IMR-90 (cell line): Measurements from ENCODE around the gene IFTAP. TPM values are rescaled to one million over a fixed set of nuclear protein-coding genes. Genes with fewer than 3 reads are reported as not detected.

Source experiments
- ATAC-seq: fragments of 200-7000 bp; cut with Tn5 transposase; 2 replicates; pipeline ENCODE4 v1.9.1; 2020; ENCODE audit warnings: low read depth, mild to moderate bottlenecking, moderate library complexity
- BruUV-seq: library from RNA; stranded (reverse); fragments of 400-500 nt; replicated peaks from 2 replicates; lab custom pipeline; 2021; lab: Mats Ljungman, UMichigan
- CTCF ChIA-PET: fragments of 300-600 bp; formaldehyde crosslinking; extraction: SDS; loops from one replicate; lab custom pipeline; 2021; ENCODE audit warnings: antibody characterized with exemption; lab: Yijun Ruan, JAX
- POLR2A ChIA-PET: fragments of 300-600 bp; sonication (Branson Sonifier 250); formaldehyde crosslinking; loops from one replicate; lab custom pipeline; 2022; ENCODE audit warnings: antibody characterized with exemption; ENCODE audit not compliant: unreplicated experiment; lab: Charles Lee
- DNase-seq: peaks from one replicate; pipeline ENCODE4 v3.0.0; 2013
- H2AFZ ChIP-seq: replicated peaks from 2 replicates; pipeline ENCODE3; 2013; ENCODE audit warnings: low read length, mild to moderate bottlenecking; ENCODE audit not compliant: poor library complexity
- H2AK5ac ChIP-seq: 2 replicates; pipeline ENCODE4 v1.6.1; 2013; ENCODE audit warnings: low read depth, low read length, inconsistent platforms
- H2AK9ac ChIP-seq: replicated peaks from 2 replicates; pipeline ENCODE3; 2013; ENCODE audit warnings: mild to moderate bottlenecking, low read depth, low read length, moderate library complexity; ENCODE audit not compliant: poor library complexity
- H2BK120ac ChIP-seq: 2 replicates; pipeline ENCODE4 v1.6.1; 2013; ENCODE audit warnings: low read depth, low read length, inconsistent platforms
- H2BK15ac ChIP-seq: 3 replicates; pipeline ENCODE4 v1.6.1; 2013; ENCODE audit warnings: low read depth, low read length, inconsistent platforms
- H2BK20ac ChIP-seq: 2 replicates; pipeline ENCODE4 v1.6.1; 2013; ENCODE audit warnings: low read depth, mild to moderate bottlenecking, inconsistent platforms, low read length, moderate library complexity
- H2BK5ac ChIP-seq: 2 replicates; pipeline ENCODE4 v1.6.1; 2013; ENCODE audit warnings: mild to moderate bottlenecking, low read depth, low read length, inconsistent platforms; ENCODE audit not compliant: poor library complexity, severe bottlenecking
- H3K14ac ChIP-seq: replicated peaks from 2 replicates; pipeline ENCODE4 v1.6.1; 2013; ENCODE audit warnings: low read depth, low read length, inconsistent platforms
- H3K18ac ChIP-seq: 2 replicates; pipeline ENCODE4 v1.6.1; 2013; ENCODE audit warnings: low read depth, low read length, control low read depth
- H3K23ac ChIP-seq: 2 replicates; pipeline ENCODE4 v1.6.1; 2013; ENCODE audit warnings: low read depth, low read length, inconsistent platforms
- H3K27ac ChIP-seq: 2 replicates; pipeline ENCODE4 v1.5.1; 2013; ENCODE audit warnings: mild to moderate bottlenecking, control low read depth, low read length; ENCODE audit not compliant: insufficient read depth
- H3K27me3 ChIP-seq: 2 replicates; pipeline ENCODE4 v1.6.1; 2013; ENCODE audit warnings: low read length; ENCODE audit not compliant: control insufficient read depth, insufficient read depth
- H3K36me3 ChIP-seq: 2 replicates; pipeline ENCODE4 v1.6.1; 2013; ENCODE audit warnings: low read length, mixed read lengths; ENCODE audit not compliant: control insufficient read depth, insufficient read depth
- H3K4ac ChIP-seq: 2 replicates; pipeline ENCODE4 v1.6.1; 2013; ENCODE audit warnings: low read depth, low read length, inconsistent platforms
- H3K4me1 ChIP-seq: 2 replicates; pipeline ENCODE4 v1.6.1; 2013; ENCODE audit warnings: low read length, mixed read lengths; ENCODE audit not compliant: control insufficient read depth, insufficient read depth
- H3K4me2 ChIP-seq: 2 replicates; pipeline ENCODE4 v1.6.1; 2013; ENCODE audit warnings: low read depth, mild to moderate bottlenecking, control low read depth, low read length, moderate library complexity
- H3K4me3 ChIP-seq: 2 replicates; pipeline ENCODE4 v1.5.1; 2013; ENCODE audit warnings: low read depth, mild to moderate bottlenecking, control low read depth, low read length, moderate library complexity; ENCODE audit not compliant: insufficient read depth
- H3K56ac ChIP-seq: 2 replicates; pipeline ENCODE4 v1.6.1; 2013; ENCODE audit warnings: low read length, inconsistent platforms; ENCODE audit not compliant: insufficient read depth; ENCODE audit errors: extremely low read depth
- H3K79me1 ChIP-seq, 2 experiments: 2 replicates each; pipeline ENCODE4 v1.6.1; 2013; ENCODE audit warnings: low read length in 2 of 2, inconsistent platforms in 1 of 2, low read depth in 1 of 2
- H3K9ac ChIP-seq: 2 replicates; pipeline ENCODE4 v1.6.1; 2013; ENCODE audit warnings: low read depth, low read length, control low read depth
- H3K9me1 ChIP-seq: 2 replicates; pipeline ENCODE4 v1.6.1; 2013; ENCODE audit warnings: low read length, inconsistent platforms; ENCODE audit not compliant: insufficient read depth
- H3K9me3 ChIP-seq: 2 replicates; pipeline ENCODE4 v1.6.1; 2013; ENCODE audit warnings: low read length; ENCODE audit not compliant: control insufficient read depth, insufficient read depth
- H4K20me1 ChIP-seq: 2 replicates; pipeline ENCODE4 v1.6.1; 2013; ENCODE audit warnings: low read length, inconsistent platforms; ENCODE audit not compliant: insufficient read depth
- H4K5ac ChIP-seq: 2 replicates; pipeline ENCODE4 v1.6.1; 2013; ENCODE audit warnings: mild to moderate bottlenecking, low read depth, low read length, control low read depth
- H4K8ac ChIP-seq, 2 experiments: 2 replicates each; pipeline ENCODE4 v1.6.1; 2013; ENCODE audit warnings: low read depth in 2 of 2, low read length in 2 of 2, control low read depth in 1 of 2, inconsistent platforms in 1 of 2
- H4K91ac ChIP-seq: 2 replicates; pipeline ENCODE4 v1.6.1; 2013; ENCODE audit warnings: low read depth, low read length, inconsistent platforms; ENCODE audit not compliant: insufficient read depth
- BHLHE40 ChIP-seq: fragments of 150-350 bp; IDR thresholded peaks from 2 replicates; pipeline ENCODE4 v1.6.1; 2016; ENCODE audit warnings: mild to moderate bottlenecking, low read depth, low read length
- CEBPB ChIP-seq: IDR thresholded peaks from 2 replicates; pipeline ENCODE4 v1.6.1; 2012; ENCODE audit warnings: low read depth, low read length, improper control_type of control experiment
- CHD1 ChIP-seq: IDR thresholded peaks from 2 replicates; pipeline ENCODE4 v1.6.1; 2012; ENCODE audit warnings: low read depth, low read length, improper control_type of control experiment
- CTCF ChIP-seq: conservative IDR thresholded peaks from 2 replicates; pipeline ENCODE4 v1.5.1; 2012; ENCODE audit warnings: mild to moderate bottlenecking, low read depth, low read length, improper control_type of control experiment
- FOS ChIP-seq: fragments of 150-350 bp; IDR thresholded peaks from 2 replicates; pipeline ENCODE4 v1.6.1; 2016; ENCODE audit warnings: low read depth, low read length
- MAFK ChIP-seq: IDR thresholded peaks from 2 replicates; pipeline ENCODE4 v1.6.1; 2012; ENCODE audit warnings: low read depth, low read length, improper control_type of control experiment
- MAZ ChIP-seq: IDR thresholded peaks from 2 replicates; pipeline ENCODE4 v1.6.1; 2012; ENCODE audit warnings: low read depth, mild to moderate bottlenecking, low read length, improper control_type of control experiment, moderate library complexity, borderline replicate concordance
- MXI1 ChIP-seq: IDR thresholded peaks from 2 replicates; pipeline ENCODE4 v1.6.1; 2012; ENCODE audit warnings: low read depth, mild to moderate bottlenecking, low read length, moderate library complexity, borderline replicate concordance
- NFE2L2 ChIP-seq: fragments of 150-350 bp; IDR thresholded peaks from 2 replicates; pipeline ENCODE4 v1.6.1; 2016; ENCODE audit warnings: low read depth, mild to moderate bottlenecking, low read length
- POLR2A ChIP-seq: IDR thresholded peaks from 2 replicates; pipeline ENCODE4 v1.6.1; 2012; ENCODE audit warnings: mild to moderate bottlenecking, low read depth, low read length
- RAD21 ChIP-seq: IDR thresholded peaks from 2 replicates; pipeline ENCODE4 v1.6.1; 2012; ENCODE audit warnings: low read length, improper control_type of control experiment
- RCOR1 ChIP-seq: IDR thresholded peaks from 2 replicates; pipeline ENCODE4 v1.6.1; 2012; ENCODE audit warnings: mild to moderate bottlenecking, low read length, improper control_type of control experiment; ENCODE audit not compliant: insufficient replicate concordance
- RFX5 ChIP-seq: IDR thresholded peaks from 2 replicates; pipeline ENCODE4 v1.8.0; 2012; ENCODE audit warnings: low read depth, mild to moderate bottlenecking, low read length, moderate library complexity
- SMC3 ChIP-seq: fragments of 150-350 bp; IDR thresholded peaks from 2 replicates; pipeline ENCODE4 v1.6.1; 2016; ENCODE audit warnings: low read depth, mild to moderate bottlenecking, antibody characterized with exemption, low read length, moderate library complexity
- USF2 ChIP-seq: fragments of 150-350 bp; IDR thresholded peaks from 2 replicates; pipeline ENCODE4 v1.6.1; 2017; ENCODE audit warnings: mild to moderate bottlenecking, antibody characterized with exemption, low read length, low read depth
- WGBS, 2 experiments: methylation state at CpG; one replicate each; pipeline versions ENCODE4 v1.1.5 to v1.1.7; 2013; ENCODE audit warnings: missing lambda C conversion rate in 2 of 2; ENCODE audit not compliant: insufficient read length in 1 of 2; ENCODE audit errors: extremely low coverage in 2 of 2; 5-methylcytosine and 5-hydroxymethylcytosine counted together
- dilution Hi-C: fragments of 300-500 bp; cut with HindIII; formaldehyde crosslinking; loops from one replicate; pipeline ENCODE4 v1.14.3; 2018; ENCODE audit warnings: low sequenced_read_pairs; ENCODE audit not compliant: unreplicated experiment
- in situ Hi-C: fragments of 300-500 bp; cut with MboI; formaldehyde crosslinking; loops from 3 replicates; pipeline ENCODE4 v1.14.3; 2019; ENCODE audit warnings: low sequenced_read_pairs, inconsistent platforms, mixed read lengths
- intact Hi-C: fragments of 100-400 bp; cut with micrococcal nuclease; formaldehyde crosslinking; loops from 2 replicates; pipeline ENCODE4 v1.10.0; 2022
- polyA plus RNA-seq, 3 experiments: library from polyadenylated mRNA; depleted of rRNA; stranded (reverse); fragments of >200 nt; gene quantifications; 2 replicates each; pipeline ENCODE4 v1.2.3, GENCODE V29; 2012; ENCODE audit warnings: low replicate concordance in 1 of 3
- total RNA-seq: library from RNA; depleted of rRNA; stranded (reverse); fragments of >200 nt; gene quantifications from 2 replicates; pipeline ENCODE4 v1.2.3, GENCODE V29; 2012
- TF ChIP-seq, protein P1 (sequence below): fragments of 150-350 bp; IDR thresholded peaks from 2 replicates; pipeline ENCODE4 v1.6.1; 2016; ENCODE audit warnings: low read depth, mild to moderate bottlenecking, low read length, moderate library complexity, borderline replicate concordance

The IFTAP gene
- total and polyA plus RNA-seq, 2 of the 4 experiments (the other 2 are of a cell fraction): 15.8 to 28.5 TPM

- Histone ChIP-seq H3K79me1 (no peaks in the 10 kb centered on the region), H3K4me1 (no peaks in the 10 kb centered on the region), H4K91ac (no peak overlapping the region), H2BK15ac (no peak overlapping the region), H2AK9ac (no peak overlapping the region), H4K20me1 (no peaks in the 10 kb centered on the region), H3K36me3 (no peaks in the 10 kb centered on the region), H4K8ac (no peak overlapping the region), H3K4me3 (no peak overlapping the region), H2AK5ac (no peak overlapping the region), H3K18ac (no peak overlapping the region), H4K5ac (no peak overlapping the region), H2BK20ac (no peak overlapping the region), H3K4ac (no peak overlapping the region), H3K9ac (no peak overlapping the region), H3K27ac (no peak overlapping the region), H3K9me1 (no peaks in the 10 kb centered on the region), H2AFZ (no peak overlapping the region), H3K9me3 (no peaks in the 10 kb centered on the region), H3K4me2 (no peak overlapping the region), H3K27me3 (peaks cover 2% of the 10 kb centered on the region), H3K23ac (no peak overlapping the region), H2BK120ac (no peak overlapping the region), H3K56ac (no peak overlapping the region), H2BK5ac (no peak overlapping the region), H3K14ac (no peak overlapping the region)
- DNase-seq: no peak
- POLR2A ChIA-PET: no interaction called here
- in situ Hi-C loops (no loop called here), intact Hi-C loops (no loop called here), dilution Hi-C loops (no loop called here)
- WGBS, 2 experiments: no CpG with 5 or more reads among the region's 1 CpG
- no peak for TF ChIP-seq FOS
- no peak for TF ChIP-seq POLR2A
- TF ChIP-seq CTCF: no peak
- TF ChIP-seq NFE2L2: no peak
- TF ChIP-seq RFX5: no peak
- no peak for TF ChIP-seq MAFK
- TF ChIP-seq USF2: no peak
- no peak for TF ChIP-seq RAD21
- no peak for TF ChIP-seq BHLHE40
- TF ChIP-seq MXI1: no peak
- no peak for TF ChIP-seq MAZ
- TF ChIP-seq RCOR1: no peak
- TF ChIP-seq CEBPB: no peak
- TF ChIP-seq CHD1: no peak
- TF ChIP-seq, protein P1, sequence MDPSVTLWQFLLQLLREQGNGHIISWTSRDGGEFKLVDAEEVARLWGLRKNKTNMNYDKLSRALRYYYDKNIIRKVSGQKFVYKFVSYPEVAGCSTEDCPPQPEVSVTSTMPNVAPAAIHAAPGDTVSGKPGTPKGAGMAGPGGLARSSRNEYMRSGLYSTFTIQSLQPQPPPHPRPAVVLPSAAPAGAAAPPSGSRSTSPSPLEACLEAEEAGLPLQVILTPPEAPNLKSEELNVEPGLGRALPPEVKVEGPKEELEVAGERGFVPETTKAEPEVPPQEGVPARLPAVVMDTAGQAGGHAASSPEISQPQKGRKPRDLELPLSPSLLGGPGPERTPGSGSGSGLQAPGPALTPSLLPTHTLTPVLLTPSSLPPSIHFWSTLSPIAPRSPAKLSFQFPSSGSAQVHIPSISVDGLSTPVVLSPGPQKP: no peak
- TF ChIP-seq SMC3: no peak
- ATAC-seq: no peak
- BruUV-seq: no TSS peak
- CTCF ChIA-PET: no interaction called here
Measured at GRCh38 chr11:36683818-36684217, 89.5 kb downstream of the IFTAP start.
